ENCODE results near the gene NDUFB11. TPM values are rescaled to one million over a fixed set of nuclear protein-coding genes. Genes with fewer than 3 reads are reported as not detected.

NDUFB11 gene
- total RNA-seq, 1 donor from 2014 or later = 53.1 TPM

GRCh38 chrX:47176101-47176740 is 31.7 kb upstream of the NDUFB11 start:
- Mint-ChIP-seq H3K9me3 (peaks cover 11% of the 10 kb centered on the region), H3K36me3 (peaks cover 17% of the 10 kb centered on the region), H3K4me1 (no peaks in the 10 kb centered on the region), H3K27me3 (ENCODE audit: insufficient read depth, low read depth) (peaks cover 9% of the 10 kb centered on the region), H3K27ac (no peak overlapping the region), H3K4me3 (no peak overlapping the region)
- no peaks in the 10 kb centered on the region for H3K79me2 ChIP-seq (ENCODE audit: low read depth)
- DNase-seq (ENCODE audit: low spot score) = no peak
- H3K9ac ChIP-seq = no peak overlapping the region
- H3K36me3 ChIP-seq = no peaks in the 10 kb centered on the region
- no peaks in the 10 kb centered on the region for H3K27me3 ChIP-seq
- no peaks in the 10 kb centered on the region for H4K20me1 ChIP-seq (ENCODE audit: low read depth)
- H3K9me3 ChIP-seq (ENCODE audit: low read depth) = no peaks in the 10 kb centered on the region
- no peak overlapping the region for H2AFZ ChIP-seq (replicated peaks)
- H3K4me2 ChIP-seq = no peak overlapping the region
- no peak overlapping the region for H3K27ac ChIP-seq
- H3K4me1 ChIP-seq = no peaks in the 10 kb centered on the region
- H3F3A ChIP-seq (ENCODE audit: low read depth) = no peaks in the 10 kb centered on the region
- no peak overlapping the region for H3K4me3 ChIP-seq
- TF ChIP-seq EZH2phosphoT487 (IDR thresholded peaks at IDR 0.05) = no peak
- no peak for TF ChIP-seq CTCF (IDR thresholded peaks at IDR 0.05)
- no peak for TF ChIP-seq EZH2 (IDR thresholded peaks at IDR 0.05)

GRCh38 chrX:47175588-47175980 is 31.1 kb upstream of the NDUFB11 start:
- Histone ChIP-seq H3K4me2 (no peak overlapping the region), H3K4me3 (no peak overlapping the region), H3K36me3 (no peaks in the 10 kb centered on the region), H3K4me1 (no peaks in the 10 kb centered on the region), H4K20me1 (ENCODE audit: low read depth) (no peaks in the 10 kb centered on the region), H3K79me2 (ENCODE audit: low read depth) (no peaks in the 10 kb centered on the region), H3K9me3 (ENCODE audit: low read depth) (no peaks in the 10 kb centered on the region), H3K27ac (no peak overlapping the region), H3F3A (ENCODE audit: low read depth) (no peaks in the 10 kb centered on the region), H3K27me3 (no peaks in the 10 kb centered on the region), H2AFZ (replicated peaks) (no peak overlapping the region), H3K9ac (no peak overlapping the region)
- H3K9me3 Mint-ChIP-seq = peaks cover 8% of the 10 kb centered on the region
- H3K4me1 Mint-ChIP-seq = no peaks in the 10 kb centered on the region
- DNase-seq (ENCODE audit: low spot score) = no peak
- H3K27me3 Mint-ChIP-seq (ENCODE audit: insufficient read depth, low read depth) = peaks cover 9% of the 10 kb centered on the region
- peaks cover 17% of the 10 kb centered on the region for H3K36me3 Mint-ChIP-seq
- H3K4me3 Mint-ChIP-seq = no peak overlapping the region
- no peak overlapping the region for H3K27ac Mint-ChIP-seq
- TF ChIP-seq EZH2 (IDR thresholded peaks at IDR 0.05) = no peak
- TF ChIP-seq EZH2phosphoT487 (IDR thresholded peaks at IDR 0.05) = no peak
- no peak for TF ChIP-seq CTCF (IDR thresholded peaks at IDR 0.05)

- Histone ChIP-seq H4K20me1 (ENCODE audit: low read depth) (no peaks in the 10 kb centered on the region), H3K9me3 (ENCODE audit: low read depth) (no peaks in the 10 kb centered on the region), H3K4me1 (no peaks in the 10 kb centered on the region), H3K79me2 (ENCODE audit: low read depth) (no peaks in the 10 kb centered on the region), H3K36me3 (no peaks in the 10 kb centered on the region), H3K27me3 (no peaks in the 10 kb centered on the region), H3K9ac (no peak overlapping the region), H2AFZ (replicated peaks) (no peak overlapping the region), H3K4me2 (no peak overlapping the region), H3F3A (ENCODE audit: low read depth) (no peaks in the 10 kb centered on the region), H3K27ac (no peak overlapping the region), H3K4me3 (no peak overlapping the region)
- peaks cover 17% of the 10 kb centered on the region for H3K36me3 Mint-ChIP-seq
- no peak overlapping the region for H3K4me3 Mint-ChIP-seq
- H3K9me3 Mint-ChIP-seq = peaks cover 7% of the 10 kb centered on the region
- H3K27ac Mint-ChIP-seq = no peak overlapping the region
- peaks cover 9% of the 10 kb centered on the region for H3K27me3 Mint-ChIP-seq (ENCODE audit: insufficient read depth, low read depth)
- TF ChIP-seq EZH2phosphoT487 (IDR thresholded peaks at IDR 0.05) (no peak), CTCF (IDR thresholded peaks at IDR 0.05) (no peak), EZH2 (IDR thresholded peaks at IDR 0.05) (no peak)
- no peak for DNase-seq (ENCODE audit: low spot score)
- no peaks in the 10 kb centered on the region for H3K4me1 Mint-ChIP-seq
Measured at GRCh38 chrX:47174846-47175587, 30.5 kb upstream of the NDUFB11 start.
